ENCODE measurements around the gene SEZ6L.

Gene SEZ6L

GRCh38 chr22:26321469-26321913 lies 152.2 kb downstream of the SEZ6L start:
- Histone ChIP-seq H3K79me2 (ENCODE audit: insufficient read depth, low read depth) (no peaks in the 10 kb centered on the region), H3K27me3 (ENCODE audit: insufficient read depth, low read depth) (no peaks in the 10 kb centered on the region; the same call in 1 of the 2 replicates), H3K4me2 (no peak overlapping the region), H3K36me3 (ENCODE audit: insufficient read depth) (no peaks in the 10 kb centered on the region), H3K27ac (no peak overlapping the region), H2AFZ (ENCODE audit: low read depth) (no peak overlapping the region), H4K20me1 (ENCODE audit: insufficient read depth) (no peaks in the 10 kb centered on the region), H3K9ac (no peak overlapping the region), H3K4me3 (IDR thresholded peaks at IDR 0.05; ENCODE audit: insufficient read depth, low read depth, low read length) (no peak overlapping the region), H3K4me1 (ENCODE audit: low read depth, poor library complexity, severe bottlenecking) (no peaks in the 10 kb centered on the region)
- no peak for TF ChIP-seq CTCF (conservative IDR thresholded peaks at IDR 0.05; ENCODE audit: low read depth, low read length)

GRCh38 chr22:26322179-26322905 lies 153.1 kb downstream of the SEZ6L start:
- no peak overlapping the region for H3K4me2 ChIP-seq
- no peaks in the 10 kb centered on the region for H3K79me2 ChIP-seq (ENCODE audit: insufficient read depth, low read depth)
- no peak overlapping the region for H3K4me3 ChIP-seq (IDR thresholded peaks at IDR 0.05; ENCODE audit: insufficient read depth, low read depth, low read length)
- no peaks in the 10 kb centered on the region; the same call in 1 of the 2 replicates for H3K27me3 ChIP-seq (ENCODE audit: insufficient read depth, low read depth)
- H4K20me1 ChIP-seq (ENCODE audit: insufficient read depth) = no peaks in the 10 kb centered on the region
- no peaks in the 10 kb centered on the region for H3K36me3 ChIP-seq (ENCODE audit: insufficient read depth)
- no peaks in the 10 kb centered on the region for H3K4me1 ChIP-seq (ENCODE audit: low read depth, poor library complexity, severe bottlenecking)
- H3K27ac ChIP-seq = no peak overlapping the region
- no peak overlapping the region for H3K9ac ChIP-seq
- no peak for TF ChIP-seq CTCF (conservative IDR thresholded peaks at IDR 0.05; ENCODE audit: low read depth, low read length)
- no peak overlapping the region for H2AFZ ChIP-seq (ENCODE audit: low read depth)

GRCh38 chr22:26323013-26323412 lies 153.8 kb downstream of the SEZ6L start:
- no peaks in the 10 kb centered on the region for H3K4me1 ChIP-seq (ENCODE audit: low read depth, poor library complexity, severe bottlenecking)
- no peaks in the 10 kb centered on the region for H3K79me2 ChIP-seq (ENCODE audit: insufficient read depth, low read depth)

GRCh38 chr22:26324150-26324549 lies 154.9 kb downstream of the SEZ6L start:
- Histone ChIP-seq H3K4me1 (ENCODE audit: low read depth, poor library complexity, severe bottlenecking) (no peaks in the 10 kb centered on the region), H3K36me3 (ENCODE audit: insufficient read depth) (no peaks in the 10 kb centered on the region), H3K9ac (no peak overlapping the region), H3K4me3 (IDR thresholded peaks at IDR 0.05; ENCODE audit: insufficient read depth, low read depth, low read length) (no peak overlapping the region), H3K4me2 (no peak overlapping the region), H4K20me1 (ENCODE audit: insufficient read depth) (no peaks in the 10 kb centered on the region), H3K27ac (no peak overlapping the region), H2AFZ (ENCODE audit: low read depth) (no peak overlapping the region), H3K79me2 (ENCODE audit: insufficient read depth, low read depth) (no peaks in the 10 kb centered on the region), H3K27me3 (ENCODE audit: insufficient read depth, low read depth) (no peaks in the 10 kb centered on the region; the same call in 1 of the 2 replicates)
- no peak for TF ChIP-seq CTCF (conservative IDR thresholded peaks at IDR 0.05; ENCODE audit: low read depth, low read length)

More at GRCh38 chr22:26323013-26323412, 153.8 kb downstream of the SEZ6L start:
- Histone ChIP-seq H3K36me3 (ENCODE audit: insufficient read depth) (no peaks in the 10 kb centered on the region), H3K27ac (no peak overlapping the region), H3K4me2 (no peak overlapping the region), H4K20me1 (ENCODE audit: insufficient read depth) (no peaks in the 10 kb centered on the region), H2AFZ (ENCODE audit: low read depth) (no peak overlapping the region), H3K27me3 (ENCODE audit: insufficient read depth, low read depth) (no peaks in the 10 kb centered on the region; the same call in 1 of the 2 replicates), H3K9ac (no peak overlapping the region), H3K4me3 (IDR thresholded peaks at IDR 0.05; ENCODE audit: insufficient read depth, low read depth, low read length) (no peak overlapping the region)
- TF ChIP-seq CTCF (conservative IDR thresholded peaks at IDR 0.05; ENCODE audit: low read depth, low read length) = no peak

Measured in KMS-11 (cell line).